Panc1 (cell line): ENCODE measurements around the gene TRPM5.

Source experiments
- CTCF ChIP-seq: fragments of 450-650 bp; IDR thresholded peaks from 2 replicates; pipeline ENCODE4 v1.5.1; 2017; ENCODE audit warnings: mild to moderate bottlenecking
- POLR2AphosphoS5 ChIP-seq: IDR thresholded peaks from 2 replicates; pipeline ENCODE4 v1.6.1; 2012; ENCODE audit warnings: mild to moderate bottlenecking, low read depth, low read length, moderate library complexity
- REST ChIP-seq, 2 experiments: IDR thresholded peaks; 2 replicates each; pipeline ENCODE4 v1.6.1; 2011 to 2012; ENCODE audit warnings: low read depth in 2 of 2, control low read depth in 1 of 2, low read length in 1 of 2, mild to moderate bottlenecking in 1 of 2, moderate library complexity in 1 of 2; ENCODE audit not compliant: insufficient read depth in 1 of 2

- TF ChIP-seq CTCF (no peak), POLR2AphosphoS5 (no peak), REST (IDR thresholded peaks at IDR 0.05; ENCODE audit: insufficient read depth in 1 of 2, low read depth in 2 of 2, low read length in 1 of 2) (no peak)
Observed at GRCh38 chr11:2396471-2396870, 47.8 kb downstream of the TRPM5 start.
